Measurements from ENCODE around the gene TRIM27. TPM values are rescaled to one million over a fixed set of nuclear protein-coding genes. Genes with fewer than 3 reads are reported as not detected.

The TRIM27 gene
- total and polyA plus RNA-seq, 10 donors: 45.2 to 92.0 (median 64.3) TPM

- intact Hi-C loops (cut with DNase I; ENCODE audit: low total_unique reads): no loop called here
- Histone ChIP-seq H3K4me1 (peaks cover 0 to 23% (median 6%) of the 10 kb centered on the region in 6 donors), H3K4me3 (no peak overlapping the region), H3K27ac (no peak overlapping the region), H3K36me3 (no peaks in the 10 kb centered on the region), H3K27me3 (replicated peaks in 1 of 7) (peaks cover 0 to 24% (median 9%) of the 10 kb centered on the region in 7 donors), H3K9me3 (peaks cover 0 to 13% (median 4%) of the 10 kb centered on the region in 8 donors)
- TF ChIP-seq POLR2A (IDR thresholded peaks at IDR 0.05): no peak
- TF ChIP-seq POLR2AphosphoS5 (IDR thresholded peaks at IDR 0.05): no peak
- no peak for TF ChIP-seq CTCF (IDR thresholded peaks at IDR 0.05 in 8 of 11, conservative IDR thresholded peaks at IDR 0.05 in 3 of 11)
- no peak for DNase-seq
- 91 to 97% (median 94%) methylated on average over 4 of the region's 4 CpGs for WGBS, 5 donors
These were observed 35.8 kb downstream of the TRIM27 start for GRCh38 chr6:28887796-28888496.

GRCh38 chr6:28886079-28886439 lies 37.7 kb downstream of the TRIM27 start:
- intact Hi-C loops (cut with DNase I; ENCODE audit: low total_unique reads): no loop called here
- Histone ChIP-seq H3K36me3 (no peaks in the 10 kb centered on the region), H3K4me3 (no peak overlapping the region), H3K27ac (no peak overlapping the region), H3K4me1 (peaks cover 0 to 31% (median 8%) of the 10 kb centered on the region in 6 donors), H3K27me3 (replicated peaks in 1 of 7) (peaks cover 0 to 24% (median 9%) of the 10 kb centered on the region in 7 donors), H3K9me3 (peaks cover 0 to 13% (median 4%) of the 10 kb centered on the region in 8 donors)
- TF ChIP-seq CTCF (IDR thresholded peaks at IDR 0.05 in 8 of 11, conservative IDR thresholded peaks at IDR 0.05 in 3 of 11) (no peak), POLR2A (IDR thresholded peaks at IDR 0.05) (no peak), POLR2AphosphoS5 (IDR thresholded peaks at IDR 0.05) (no peak)
- 66 to 83% (median 76%) methylated on average over 7 of the region's 7 CpGs for WGBS, 5 donors
- DNase-seq: no peak

- intact Hi-C loops (cut with DNase I; ENCODE audit: low total_unique reads): no loop called here
- H3K9me3 ChIP-seq: peaks cover 0 to 13% (median 4%) of the 10 kb centered on the region in 8 donors
- peaks cover 0 to 29% (median 9%) of the 10 kb centered on the region in 7 donors for H3K27me3 ChIP-seq (replicated peaks in 1 of 7)
- H3K4me1 ChIP-seq: peaks cover 0 to 39% (median 11%) of the 10 kb centered on the region in 6 donors
- TF ChIP-seq POLR2AphosphoS5 (IDR thresholded peaks at IDR 0.05) (peak in 1 of 3 donors; percentile 91), POLR2A (IDR thresholded peaks at IDR 0.05) (no peak), CTCF (IDR thresholded peaks at IDR 0.05 in 8 of 11, conservative IDR thresholded peaks at IDR 0.05 in 3 of 11) (no peak)
- DNase-seq: no peak
- 35 to 50% (median 46%) methylated on average over 14 to 18 of the region's 18 CpGs for WGBS, 5 donors
- H3K27ac ChIP-seq: peak overlapping the region in 6 of 8 donors; percentile 3 to 71 (median 62)
- peak overlapping the region in 2 of 8 donors; percentile 17 to 52 for H3K4me3 ChIP-seq
- no peaks in the 10 kb centered on the region for H3K36me3 ChIP-seq
These were observed 39.2 kb downstream of the TRIM27 start for GRCh38 chr6:28884423-28885131.
